ENCODE results near the gene TNIK. TPM values are rescaled to one million over a fixed set of nuclear protein-coding genes. Genes with fewer than 3 reads are reported as not detected.

The TNIK gene
- total and polyA plus RNA-seq, 12 donors, result 9.3 to 51.9 (median 35.1) TPM

- DNase-seq, result no peak
- H3K27me3 ChIP-seq, result no peaks in the 10 kb centered on the region
- intact Hi-C loops (cut with DNase I), result no loop called here
- H3K27ac ChIP-seq, result no peak overlapping the region
- no peak overlapping the region for H3K4me3 ChIP-seq
- H3K4me1 ChIP-seq, result peaks cover 0 to 29% (median 6%) of the 10 kb centered on the region in 9 donors
- no peak for TF ChIP-seq CTCF (IDR thresholded peaks at IDR 0.05)
- H3K9me3 ChIP-seq, result peaks cover 0 to 7% (median 0%) of the 10 kb centered on the region in 11 donors
- no peaks in the 10 kb centered on the region for H3K36me3 ChIP-seq
- ATAC-seq, result no peak
- 88 to 91% methylated on average over 1 of the region's 1 CpG for WGBS, 2 donors
Observed at GRCh38 chr3:171435143-171435542, 25.1 kb downstream of the TNIK start.

GRCh38 chr3:171432548-171432947 is 27.7 kb downstream of the TNIK start:
- TF ChIP-seq CTCF (IDR thresholded peaks at IDR 0.05), result no peak
- 49 to 68% methylated on average over 1 of the region's 1 CpG for WGBS, 2 donors
- no peak overlapping the region for H3K4me3 ChIP-seq

GRCh38 chr3:171431550-171431949 is 28.7 kb downstream of the TNIK start:
- no peak for ATAC-seq
- H3K4me3 ChIP-seq, result no peak overlapping the region
- peaks cover 0 to 25% (median 7%) of the 10 kb centered on the region in 9 donors for H3K4me1 ChIP-seq
- no peaks in the 10 kb centered on the region for H3K36me3 ChIP-seq
- H3K27me3 ChIP-seq, result no peaks in the 10 kb centered on the region
- WGBS, 2 donors, result 94 to 97% methylated on average over 1 of the region's 1 CpG
- H3K9me3 ChIP-seq, result peaks cover 0 to 7% (median 0%) of the 10 kb centered on the region in 11 donors
- no peak for DNase-seq
- TF ChIP-seq CTCF (IDR thresholded peaks at IDR 0.05), result no peak
- intact Hi-C loops (cut with DNase I), result no loop called here
- no peak overlapping the region for H3K27ac ChIP-seq

More at GRCh38 chr3:171432548-171432947, 27.7 kb downstream of the TNIK start:
- H3K9me3 ChIP-seq, result peaks cover 0 to 7% (median 0%) of the 10 kb centered on the region in 11 donors
- ATAC-seq, result no peak
- peaks cover 0 to 32% (median 13%) of the 10 kb centered on the region in 9 donors for H3K4me1 ChIP-seq
- no peak for DNase-seq
- intact Hi-C loops (cut with DNase I), result no loop called here
- no peaks in the 10 kb centered on the region for H3K36me3 ChIP-seq
- H3K27me3 ChIP-seq, result no peaks in the 10 kb centered on the region
- no peak overlapping the region for H3K27ac ChIP-seq

DNA sequence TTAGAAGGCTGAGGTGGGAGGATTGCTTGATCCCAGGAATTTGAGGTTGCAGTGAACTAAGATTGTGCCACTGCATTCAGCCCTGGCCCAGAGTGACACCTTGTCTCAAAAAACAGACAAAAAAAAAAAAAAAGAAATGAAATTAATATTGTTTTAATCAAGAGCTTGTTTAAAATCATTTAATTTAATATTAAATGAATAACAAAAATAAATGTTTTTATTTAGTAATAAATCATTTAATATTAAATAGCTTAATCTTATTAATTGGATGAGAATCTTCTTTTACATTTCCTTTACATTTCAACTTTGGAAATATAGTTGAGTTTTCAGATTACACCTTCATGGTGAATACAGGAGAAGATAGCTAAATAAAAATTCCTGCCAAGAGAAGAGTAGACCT is 29.7 kb downstream of the TNIK start:
- Histone ChIP-seq H3K27ac (no peak overlapping the region), H3K27me3 (no peaks in the 10 kb centered on the region), H3K4me3 (no peak overlapping the region), H3K4me1 (peaks cover 0 to 23% (median 0%) of the 10 kb centered on the region in 9 donors), H3K9me3 (peaks cover 0 to 7% (median 0%) of the 10 kb centered on the region in 11 donors), H3K36me3 (no peaks in the 10 kb centered on the region)
- DNase-seq (no peak), ATAC-seq (no peak)
- intact Hi-C loops (cut with DNase I), result no loop called here
- no peak for TF ChIP-seq CTCF (IDR thresholded peaks at IDR 0.05)
